HepG2 (cell line): ENCODE data around the gene GGT7. TPM values are rescaled to one million over a fixed set of nuclear protein-coding genes. Genes with fewer than 3 reads are reported as not detected.
A peak's percentile ranks its signal among the peaks of the same experiment; 100 is the strongest.

Source experiments
- ATF5 ChIP-seq: sonication (generic); formaldehyde crosslinking; IDR thresholded peaks from 2 replicates; pipeline ENCODE4 v1.4.0; 2020; ENCODE audit warnings: mild to moderate bottlenecking, low read depth, missing genetic modification reagents
- ELK4 ChIP-seq: sonication (generic); formaldehyde crosslinking; IDR thresholded peaks from 2 replicates; pipeline ENCODE4 v1.9.0; 2021; ENCODE audit warnings: missing genetic modification reagents, borderline replicate concordance
- FOXO1 ChIP-seq: sonication (generic); formaldehyde crosslinking; IDR thresholded peaks from 2 replicates; pipeline ENCODE4 v1.4.0; 2020; ENCODE audit warnings: missing genetic modification reagents
- FUBP1 ChIP-seq: sonication (generic); formaldehyde crosslinking; IDR thresholded peaks from 2 replicates; pipeline ENCODE4 v1.5.1; 2020; ENCODE audit warnings: missing genetic modification reagents, mild to moderate bottlenecking, borderline replicate concordance
- GABPA ChIP-seq, 2 experiments: IDR thresholded peaks; 2 replicates each; pipeline ENCODE4 v1.6.1; 2011 to 2016; ENCODE audit warnings: low read depth in 2 of 2, low read length in 1 of 2, missing biosample characterization in 1 of 2, missing genetic modification characterization in 1 of 2
- ISL2 ChIP-seq: sonication (generic); formaldehyde crosslinking; IDR thresholded peaks from 2 replicates; pipeline ENCODE4 v1.5.0; 2020; ENCODE audit warnings: missing genetic modification reagents
- KLF11 ChIP-seq: IDR thresholded peaks from 2 replicates; pipeline ENCODE4 v1.6.1; 2016; ENCODE audit warnings: missing compliant biosample characterization
- KLF6 ChIP-seq: IDR thresholded peaks from 2 replicates; pipeline ENCODE4 v1.8.0; 2016; ENCODE audit warnings: missing biosample characterization, missing genetic modification reagents
- MBD4 ChIP-seq: IDR thresholded peaks from 2 replicates; pipeline ENCODE4 v1.6.1; 2012; ENCODE audit warnings: low read length, inconsistent platforms, borderline replicate concordance
- NAIF1 ChIP-seq: sonication (generic); formaldehyde crosslinking; IDR thresholded peaks from 2 replicates; pipeline ENCODE4 v1.5.0; 2020; ENCODE audit warnings: mild to moderate bottlenecking, missing genetic modification reagents, borderline replicate concordance
- NFIB ChIP-seq: sonication (generic); formaldehyde crosslinking; IDR thresholded peaks from 2 replicates; pipeline ENCODE4 v1.9.0; 2021; ENCODE audit warnings: missing genetic modification reagents, mild to moderate bottlenecking, borderline replicate concordance
- PBX3 ChIP-seq: sonication (generic); formaldehyde crosslinking; IDR thresholded peaks from 2 replicates; pipeline ENCODE4 v1.8.1; 2023; ENCODE audit warnings: missing genetic modification reagents, inconsistent platforms, borderline replicate concordance
- RXRB ChIP-seq: IDR thresholded peaks from 2 replicates; pipeline ENCODE4 v1.6.1; 2016; ENCODE audit warnings: borderline replicate concordance, missing genetic modification reagents, missing compliant biosample characterization
- SRSF4 ChIP-seq: fragments of 200-400 bp; formaldehyde crosslinking; IDR thresholded peaks from one replicate; pipeline ENCODE4 v1.6.1; 2018; ENCODE audit warnings: mild to moderate bottlenecking, low read depth, low read length, moderate library complexity; ENCODE audit not compliant: poor library complexity, severe bottlenecking
- ZFY ChIP-seq: sonication (generic); formaldehyde crosslinking; IDR thresholded peaks from 2 replicates; pipeline ENCODE4 v1.4.0; 2020; ENCODE audit warnings: missing genetic modification reagents
- ZFYVE20 ChIP-seq: sonication (generic); formaldehyde crosslinking; IDR thresholded peaks from 2 replicates; pipeline ENCODE4 v1.8.0; 2023; ENCODE audit warnings: low read depth, mild to moderate bottlenecking, moderate library complexity, missing genetic modification reagents, borderline replicate concordance
- ZMYM3 ChIP-seq: sonication (generic); formaldehyde crosslinking; IDR thresholded peaks from 2 replicates; pipeline ENCODE4 v1.5.1; 2020; ENCODE audit warnings: mild to moderate bottlenecking, missing genetic modification reagents
- ZNF256 ChIP-seq: sonication (generic); formaldehyde crosslinking; conservative IDR thresholded peaks from 2 replicates; pipeline ENCODE4 v1.4.0; 2020; ENCODE audit warnings: missing genetic modification reagents
- ZNF362 ChIP-seq: sonication (generic); formaldehyde crosslinking; IDR thresholded peaks from 2 replicates; pipeline ENCODE4 v1.4.0; 2020; ENCODE audit warnings: missing genetic modification reagents, mild to moderate bottlenecking, borderline replicate concordance
- ZNF619 ChIP-seq: sonication (generic); formaldehyde crosslinking; IDR thresholded peaks from 2 replicates; pipeline ENCODE4 v1.4.0; 2020; ENCODE audit warnings: mild to moderate bottlenecking, missing genetic modification reagents
- ZNF691 ChIP-seq: sonication (generic); formaldehyde crosslinking; IDR thresholded peaks from 2 replicates; pipeline ENCODE4 v1.4.0; 2020; ENCODE audit warnings: missing genetic modification reagents, low read depth, mild to moderate bottlenecking, borderline replicate concordance
- ZNF780A ChIP-seq: sonication (generic); formaldehyde crosslinking; IDR thresholded peaks from 2 replicates; pipeline ENCODE4 v1.8.0; 2022; ENCODE audit warnings: mild to moderate bottlenecking, missing genetic modification reagents, moderate library complexity
- ZZZ3 ChIP-seq: sonication (generic); formaldehyde crosslinking; IDR thresholded peaks from 2 replicates; pipeline ENCODE4 v1.4.0; 2020; ENCODE audit warnings: missing genetic modification reagents, mild to moderate bottlenecking, borderline replicate concordance
- polyA plus RNA-seq, 8 experiments: library from polyadenylated mRNA; depleted of rRNA in 3 of 8; stranded (reverse) in 7 of 8; unstranded in 1 of 8; fragments of >200 nt; fragmentation: Illumina TruSeq in 4 of 8; extraction: Trizol in 4 of 8; gene quantifications; 2 replicates each; pipeline versions ENCODE4 v1.2.1 to v1.2.3, GENCODE V29; 2011 to 2016; ENCODE audit warnings: low read depth in 4 of 8, missing spikeins in 1 of 8, mixed read lengths in 1 of 8; ENCODE audit not compliant: insufficient read depth in 1 of 8
- total RNA-seq, 5 experiments: library from RNA; depleted of rRNA; stranded (reverse); fragments of >200 nt; fragmentation: Illumina TruSeq; extraction: Trizol; gene quantifications; 2 replicates each; pipeline ENCODE4 v1.2.3, GENCODE V29; 2016; ENCODE audit warnings: low read depth in 1 of 5

The GGT7 gene
- total and polyA plus RNA-seq, 2 of the 13 experiments (the other 11 are each of a cell fraction or from before 2014, with no cell fraction given), result 6.6 to 23.0 TPM

GRCh38 chr20:34824452-34824805 lies 48.2 kb downstream of the GGT7 start (continued):
- TF ChIP-seq RXRB (no peak), MBD4 (no peak), ZNF362 (no peak), PBX3 (no peak), ZNF256 (CRISPR knock-in tag) (no peak), ZNF780A (CRISPR knock-in tag) (no peak), FUBP1 (CRISPR knock-in tag) (no peak), ZMYM3 (no peak; the same call in 1 of the 2 replicates), ELK4 (CRISPR knock-in tag) (no peak), ZNF619 (no peak), ZZZ3 (CRISPR knock-in tag) (no peak), KLF11 (CRISPR knock-in tag) (0 out of 2 replicates have a peak, but pooled peaks have one; percentile 29), NAIF1 (CRISPR knock-in tag) (0 out of 2 replicates have a peak, but pooled peaks have one; percentile 28), NFIB (0 out of 2 replicates have a peak, but pooled peaks have one; percentile 19), ZFY (CRISPR knock-in tag) (no peak), ZFYVE20 (CRISPR knock-in tag) (no peak), GABPA (IDR thresholded peaks at IDR 0.05; ENCODE audit: low read depth, low read length) (no peak), GABPA (CRISPR knock-in tag; IDR thresholded peaks at IDR 0.05; ENCODE audit: low read depth) (no peak; the same call in 1 of the 2 replicates), ATF5 (CRISPR knock-in tag) (no peak), FOXO1 (CRISPR knock-in tag) (no peak), SRSF4 (no peak), KLF6 (no peak), ZNF691 (CRISPR knock-in tag) (no peak), ISL2 (CRISPR knock-in tag) (no peak)
